A549 (cell line): ENCODE measurements around the gene CARNS1. TPM values are rescaled to one million over a fixed set of nuclear protein-coding genes. Genes with fewer than 3 reads are reported as not detected.

ENCODE experiments used
- ATAC-seq, 2 experiments: fragments of 200-7000 bp in 1 of 2; fragments of >200 bp in 1 of 2; cut with Nextera tagmentation in 1 of 2; cut with Tn5 transposase in 1 of 2; 3 replicates each; pipeline versions ENCODE4 v1.8.0 to v1.9.1; 2018 to 2020; ENCODE audit warnings: mild to moderate bottlenecking in 1 of 2, moderate library complexity in 1 of 2
- CTCF ChIA-PET: fragments of 300-600 bp; sonication (Branson Sonifier 250); formaldehyde crosslinking; extraction: SDS; loops from one replicate; lab custom pipeline; 2021; ENCODE audit warnings: antibody characterized with exemption, inconsistent platforms; lab: Yijun Ruan, JAX
- POLR2A ChIA-PET: fragments of 350-600 bp; formaldehyde crosslinking; extraction: SDS; loops from one replicate; lab custom pipeline; 2021; ENCODE audit warnings: antibody characterized with exemption, inconsistent platforms; lab: Yijun Ruan, JAX
- DNase-seq, 2 experiments: peaks; one replicate each; pipeline versions ENCODE4 v3.0.0 to v3.0.0-alpha.2; 2011 to 2016; ENCODE audit warnings: low read depth in 1 of 2, low spot score in 1 of 2
- FAIRE-seq: peaks from 2 replicates; lab custom pipeline; 2011; peaks lifted over from hg19 to GRCh38; lab: Jason Lieb, UNC
- H3K27ac ChIP-seq, 2 experiments: fragments of >200 bp; sonication (Bioruptor Twin); formaldehyde crosslinking; 3 replicates each; pipeline ENCODE4 v1.5.1; 2016 to 2017
- H3K4me1 ChIP-seq: fragments of >200 bp; sonication (Bioruptor Twin); formaldehyde crosslinking; 3 replicates; pipeline ENCODE4 v1.6.1; 2016
- H3K4me2 ChIP-seq: fragments of >200 bp; sonication (Bioruptor Twin); formaldehyde crosslinking; 3 replicates; pipeline ENCODE4 v1.6.1; 2016
- H3K4me3 ChIP-seq: fragments of >200 bp; sonication (Bioruptor Twin); formaldehyde crosslinking; 3 replicates; pipeline ENCODE4 v1.5.1; 2016
- H3K9me3 ChIP-seq: fragments of >200 bp; sonication (Bioruptor Twin); formaldehyde crosslinking; 3 replicates; pipeline ENCODE4 v1.6.1; 2016
- CBX2 ChIP-seq: fragments of 200-600 bp; sonication (generic); IDR thresholded peaks from 2 replicates; pipeline ENCODE4 v1.6.1; 2016; ENCODE audit warnings: low read depth, mild to moderate bottlenecking, borderline replicate concordance
- CHD2 ChIP-seq: fragments of 150-350 bp; IDR thresholded peaks from 2 replicates; pipeline ENCODE4 v1.6.1; 2014; ENCODE audit warnings: low read length; ENCODE audit not compliant: partially characterized antibody
- CTCF ChIP-seq: fragments of >200 bp; sonication (Bioruptor Twin); formaldehyde crosslinking; IDR thresholded peaks from 3 replicates; pipeline ENCODE4 v1.5.1; 2016
- EHMT2 ChIP-seq: fragments of 200-600 bp; sonication (generic); IDR thresholded peaks from 2 replicates; pipeline ENCODE4 v1.6.1; 2016; ENCODE audit warnings: antibody characterized with exemption, low read depth, mild to moderate bottlenecking, moderate library complexity
- EP300 ChIP-seq, 2 experiments: fragments of >200 bp; sonication (Bioruptor Twin); formaldehyde crosslinking; IDR thresholded peaks; 2 replicates in 1 of 2; 3 replicates in 1 of 2; pipeline ENCODE4 v1.6.1; 2016 to 2017
- ESRRA ChIP-seq: fragments of 150-350 bp; IDR thresholded peaks from 2 replicates; pipeline ENCODE4 v1.6.1; 2014; ENCODE audit warnings: mild to moderate bottlenecking, low read length, borderline replicate concordance
- FOSB ChIP-seq: fragments of 250-450 bp; sonication (Bioruptor Pico); IDR thresholded peaks from 2 replicates; pipeline ENCODE4 v1.5.0; 2020; ENCODE audit warnings: mild to moderate bottlenecking, moderate library complexity
- HDAC2 ChIP-seq: fragments of 200-600 bp; sonication (generic); IDR thresholded peaks from 2 replicates; pipeline ENCODE4 v1.6.1; 2016
- HEYL ChIP-seq: fragments of 250-450 bp; sonication (Bioruptor Pico); IDR thresholded peaks from 2 replicates; pipeline ENCODE4 v1.8.0; 2021; ENCODE audit warnings: mild to moderate bottlenecking, moderate library complexity
- HOXA7 ChIP-seq: fragments of 250-450 bp; sonication (Bioruptor Pico); IDR thresholded peaks from 2 replicates; pipeline ENCODE4 v1.5.0; 2020; ENCODE audit warnings: mild to moderate bottlenecking, moderate library complexity
- HOXB5 ChIP-seq: fragments of 250-450 bp; sonication (Bioruptor Pico); IDR thresholded peaks from 2 replicates; pipeline ENCODE4 v1.5.0; 2020; ENCODE audit warnings: mild to moderate bottlenecking, moderate library complexity
- KDM5A ChIP-seq: fragments of 200-600 bp; sonication (generic); IDR thresholded peaks from 2 replicates; pipeline ENCODE4 v1.6.1; 2016; ENCODE audit warnings: antibody characterized with exemption, mild to moderate bottlenecking
- MYC ChIP-seq: IDR thresholded peaks from 2 replicates; pipeline ENCODE4 v1.6.1; 2012; ENCODE audit warnings: mild to moderate bottlenecking, inconsistent platforms, low read length, improper control_type of control experiment, borderline replicate concordance
- NPAS2 ChIP-seq: fragments of 250-450 bp; sonication (Bioruptor Pico); IDR thresholded peaks from 2 replicates; pipeline ENCODE4 v1.8.0; 2022; ENCODE audit warnings: mild to moderate bottlenecking, moderate library complexity, borderline replicate concordance
- PHF8 ChIP-seq: fragments of 200-600 bp; sonication (generic); IDR thresholded peaks from 2 replicates; pipeline ENCODE4 v1.6.1; 2016; ENCODE audit warnings: low read depth, mild to moderate bottlenecking, antibody characterized with exemption, moderate library complexity, borderline replicate concordance
- RAD21 ChIP-seq, 2 experiments: fragments of >200 bp in 1 of 2; sonication (Bioruptor Twin) in 1 of 2; formaldehyde crosslinking in 1 of 2; IDR thresholded peaks in 1 of 2; conservative IDR thresholded peaks in 1 of 2; 2 replicates in 1 of 2; 3 replicates in 1 of 2; pipeline ENCODE4 v1.6.1; 2012 to 2018; ENCODE audit warnings: inconsistent platforms in 1 of 2
- RNF2 ChIP-seq: fragments of 200-600 bp; sonication (generic); IDR thresholded peaks from 2 replicates; pipeline ENCODE4 v1.6.1; 2016; ENCODE audit warnings: low read depth, mild to moderate bottlenecking, antibody characterized with exemption, moderate library complexity, borderline replicate concordance
- TFCP2L1 ChIP-seq: fragments of 250-450 bp; sonication (Bioruptor Pico); IDR thresholded peaks from 2 replicates; pipeline ENCODE4 v1.5.0; 2021; ENCODE audit warnings: mild to moderate bottlenecking
- ZC3H11A ChIP-seq: fragments of 450-650 bp; IDR thresholded peaks from 2 replicates; pipeline ENCODE4 v1.6.1; 2014; ENCODE audit warnings: antibody characterized with exemption, mild to moderate bottlenecking
- ZFP36 ChIP-seq: fragments of 450-650 bp; IDR thresholded peaks from 2 replicates; pipeline ENCODE4 v1.6.1; 2014; ENCODE audit warnings: borderline replicate concordance; ENCODE audit not compliant: partially characterized antibody
- WGBS: methylation state at CpG from one replicate; pipeline ENCODE4 v1.1.6; 2017; ENCODE audit errors: missing lambda C conversion rate; 5-methylcytosine and 5-hydroxymethylcytosine counted together
- polyA plus RNA-seq, 4 experiments: library from polyadenylated mRNA; depleted of rRNA in 3 of 4; stranded (reverse); fragments of >200 nt; fragmentation: RNase III in 1 of 4; extraction: RNeasy Plus Mini Kit Qiagen cat#74134 plus additional on column Dnase treatment in 1 of 4; gene quantifications; 2 replicates in 3 of 4; 3 replicates in 1 of 4; pipeline ENCODE4 v1.2.3, GENCODE V29; 2011 to 2017
- TF ChIP-seq, protein P1 (sequence below): IDR thresholded peaks from 2 replicates; pipeline ENCODE4 v1.6.1; 2012
- TF ChIP-seq, protein P2 (sequence below): fragments of 250-450 bp; sonication (Bioruptor Pico); IDR thresholded peaks from 2 replicates; pipeline ENCODE4 v1.5.0; 2021; ENCODE audit warnings: mild to moderate bottlenecking, moderate library complexity, borderline replicate concordance

The CARNS1 gene
- polyA plus RNA-seq, 2 of the 4 experiments (the other 2 are of a cell fraction) = 0.08 to 0.10 TPM

DNA sequence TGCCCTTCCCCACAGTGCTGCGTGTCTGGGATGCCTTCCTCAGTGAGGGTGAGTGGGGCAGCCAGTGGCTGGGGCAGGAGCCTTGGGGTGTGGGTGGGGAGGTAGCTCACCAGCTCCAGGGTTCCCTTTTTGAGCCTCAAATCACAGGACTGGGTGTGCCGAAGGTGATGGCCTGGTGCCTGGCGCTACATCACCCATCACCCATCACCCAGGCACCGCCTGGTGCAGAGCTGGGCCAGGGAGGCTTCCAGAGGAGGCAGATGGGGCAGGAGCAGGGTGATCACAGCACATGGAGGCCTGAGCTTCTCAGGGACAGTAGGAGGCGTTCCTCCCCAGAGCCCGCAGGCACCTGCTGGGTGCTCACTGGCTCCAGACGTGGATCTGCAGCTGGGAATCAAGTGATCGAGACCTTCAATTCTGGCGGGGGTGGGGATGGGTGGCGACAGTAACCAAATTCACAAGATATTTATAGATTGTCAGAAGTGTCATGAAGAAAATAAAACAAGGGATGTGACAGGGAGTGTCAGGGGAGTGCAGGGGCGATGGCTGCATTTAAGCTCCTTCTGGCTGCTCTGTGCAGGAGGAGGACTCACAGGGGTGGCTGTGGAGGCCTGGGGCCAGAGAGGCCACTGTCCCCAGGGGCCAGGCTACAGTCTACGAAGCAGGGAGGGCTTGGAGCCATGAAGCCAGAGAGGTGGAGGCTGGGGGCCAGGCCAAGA is 8.3 kb upstream of the CARNS1 start:
- POLR2A ChIA-PET = no interaction called here
- 61% methylated on average over 8 of the region's 12 CpGs for WGBS

DNA sequence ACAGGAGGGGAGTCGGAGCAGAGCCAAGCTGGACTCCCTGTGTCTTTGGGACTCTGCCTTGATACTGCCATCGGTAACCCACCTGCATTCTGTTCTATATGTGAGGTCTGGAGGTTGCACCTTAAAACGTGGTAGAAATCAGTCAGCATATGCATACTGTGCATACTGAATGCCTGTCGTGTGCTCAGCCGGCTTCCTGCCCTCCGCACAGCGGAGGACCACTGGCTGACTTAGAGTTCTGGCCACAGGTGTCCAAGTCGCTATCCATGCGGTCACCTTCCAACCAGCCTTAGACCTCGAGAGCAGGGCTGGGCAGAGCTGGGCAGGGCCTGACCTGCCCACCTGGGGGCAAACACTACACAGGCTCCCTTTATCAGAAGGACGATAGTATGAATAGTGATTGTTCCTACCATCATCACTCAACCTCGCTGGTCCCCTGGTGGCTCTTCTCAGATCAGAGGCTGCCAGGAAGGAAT is 7.8 kb upstream of the CARNS1 start:
- CTCF ChIA-PET = interaction anchor here (0.9 to 1.6 kb wide), 3 partner anchors 25 to 62 kb away, joined by 4 to 5 read pairs (median 4); partner anchors contain the start of gene TMEM134

More for the DNA sequence above, 8.3 kb upstream of the CARNS1 start:
- no peak overlapping the region for H3K27ac ChIP-seq
- FAIRE-seq = no peak
- H3K4me1 ChIP-seq = peaks cover 4% of the 10 kb centered on the region; the same call in 2 of the 3 replicates
- H3K4me2 ChIP-seq = no peak overlapping the region
- peak; percentile 21 to 57; a peak in 3 of 6 replicates for ATAC-seq
- H3K4me3 ChIP-seq = no peak overlapping the region
- CTCF ChIA-PET = interaction anchor here (0.9 to 1.6 kb wide), 3 partner anchors 24 to 62 kb away, joined by 4 to 5 read pairs (median 4); partner anchors contain the start of gene TMEM134
- no peak for TF ChIP-seq CTCF
- no peaks in the 10 kb centered on the region for H3K9me3 ChIP-seq
- no peak for DNase-seq

GRCh38 chr11:67408437-67409200 is 6.9 kb upstream of the CARNS1 start:
- ChIA-PET POLR2A (no interaction called here), CTCF (interaction anchor here (1.0 to 1.6 kb wide), 2 partner anchors 10 to 26 kb away, joined by 4 to 5 read pairs; no protein-coding TSS in a partner anchor)
- FAIRE-seq = no peak
- no peak for DNase-seq
- TF ChIP-seq CBX2 (no peak), FOSB (CRISPR knock-in tag) (no peak), HDAC2 (no peak), RNF2 (no peak), ZFP36 (no peak), NPAS2 (CRISPR knock-in tag) (no peak), KDM5A (no peak), PHF8 (no peak), ZC3H11A (no peak), EHMT2 (no peak), ESRRA (no peak), EP300 (IDR thresholded peaks at IDR 0.05) (no peak), TFCP2L1 (no peak), HOXB5 (CRISPR knock-in tag) (no peak)
- TF ChIP-seq, protein P1, sequence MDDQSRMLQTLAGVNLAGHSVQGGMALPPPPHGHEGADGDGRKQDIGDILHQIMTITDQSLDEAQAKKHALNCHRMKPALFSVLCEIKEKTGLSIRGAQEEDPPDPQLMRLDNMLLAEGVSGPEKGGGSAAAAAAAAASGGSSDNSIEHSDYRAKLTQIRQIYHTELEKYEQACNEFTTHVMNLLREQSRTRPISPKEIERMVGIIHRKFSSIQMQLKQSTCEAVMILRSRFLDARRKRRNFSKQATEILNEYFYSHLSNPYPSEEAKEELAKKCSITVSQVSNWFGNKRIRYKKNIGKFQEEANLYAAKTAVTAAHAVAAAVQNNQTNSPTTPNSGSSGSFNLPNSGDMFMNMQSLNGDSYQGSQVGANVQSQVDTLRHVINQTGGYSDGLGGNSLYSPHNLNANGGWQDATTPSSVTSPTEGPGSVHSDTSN = no peak
- Histone ChIP-seq H3K4me3 (no peak overlapping the region), H3K4me1 (0 out of 3 replicates have a peak, but pooled peaks cover 3% of the 10 kb centered on the region), H3K27ac (no peak overlapping the region), H3K4me2 (no peak overlapping the region), H3K9me3 (no peaks in the 10 kb centered on the region)
- no peak for ATAC-seq
- 77% methylated on average over 10 of the region's 18 CpGs for WGBS

More for the DNA sequence above, 7.8 kb upstream of the CARNS1 start:
- TF ChIP-seq RAD21 (conservative IDR thresholded peaks at IDR 0.05 in 1 of 2, IDR thresholded peaks at IDR 0.05 in 1 of 2) (no peak), NPAS2 (CRISPR knock-in tag) (no peak), HEYL (CRISPR knock-in tag) (no peak), CHD2 (no peak), HOXB5 (CRISPR knock-in tag) (no peak), MYC (no peak), HOXA7 (CRISPR knock-in tag) (no peak)
- TF ChIP-seq, protein P2, sequence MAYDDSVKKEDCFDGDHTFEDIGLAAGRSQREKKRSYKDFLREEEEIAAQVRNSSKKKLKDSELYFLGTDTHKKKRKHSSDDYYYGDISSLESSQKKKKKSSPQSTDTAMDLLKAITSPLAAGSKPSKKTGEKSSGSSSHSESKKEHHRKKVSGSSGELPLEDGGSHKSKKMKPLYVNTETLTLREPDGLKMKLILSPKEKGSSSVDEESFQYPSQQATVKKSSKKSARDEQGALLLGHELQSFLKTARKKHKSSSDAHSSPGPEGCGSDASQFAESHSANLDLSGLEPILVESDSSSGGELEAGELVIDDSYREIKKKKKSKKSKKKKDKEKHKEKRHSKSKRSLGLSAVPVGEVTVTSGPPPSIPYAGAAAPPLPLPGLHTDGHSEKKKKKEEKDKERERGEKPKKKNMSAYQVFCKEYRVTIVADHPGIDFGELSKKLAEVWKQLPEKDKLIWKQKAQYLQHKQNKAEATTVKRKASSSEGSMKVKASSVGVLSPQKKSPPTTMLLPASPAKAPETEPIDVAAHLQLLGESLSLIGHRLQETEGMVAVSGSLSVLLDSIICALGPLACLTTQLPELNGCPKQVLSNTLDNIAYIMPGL (CRISPR knock-in tag) = no peak
- TF ChIP-seq, all 56 proteins: peak for 0
- Histone ChIP-seq H3K4me2 (no peak overlapping the region), H3K4me3 (no peak overlapping the region), H3K9me3 (no peaks in the 10 kb centered on the region), H3K4me1 (no peaks in the 10 kb centered on the region), H3K27ac (no peak overlapping the region)
- POLR2A ChIA-PET = no interaction called here
- no peak for ATAC-seq
- DNase-seq = no peak
- FAIRE-seq = no peak
- WGBS = 81% methylated on average over 12 of the region's 12 CpGs
